NCI-H187 (cell line): ENCODE measurements around the gene MYO1D.

ENCODE experiments used
- DNase-seq, 2 experiments: peaks; one replicate each; lab custom pipeline; 2025; lab: John Stamatoyannopoulos, UW

Gene MYO1D

DNA sequence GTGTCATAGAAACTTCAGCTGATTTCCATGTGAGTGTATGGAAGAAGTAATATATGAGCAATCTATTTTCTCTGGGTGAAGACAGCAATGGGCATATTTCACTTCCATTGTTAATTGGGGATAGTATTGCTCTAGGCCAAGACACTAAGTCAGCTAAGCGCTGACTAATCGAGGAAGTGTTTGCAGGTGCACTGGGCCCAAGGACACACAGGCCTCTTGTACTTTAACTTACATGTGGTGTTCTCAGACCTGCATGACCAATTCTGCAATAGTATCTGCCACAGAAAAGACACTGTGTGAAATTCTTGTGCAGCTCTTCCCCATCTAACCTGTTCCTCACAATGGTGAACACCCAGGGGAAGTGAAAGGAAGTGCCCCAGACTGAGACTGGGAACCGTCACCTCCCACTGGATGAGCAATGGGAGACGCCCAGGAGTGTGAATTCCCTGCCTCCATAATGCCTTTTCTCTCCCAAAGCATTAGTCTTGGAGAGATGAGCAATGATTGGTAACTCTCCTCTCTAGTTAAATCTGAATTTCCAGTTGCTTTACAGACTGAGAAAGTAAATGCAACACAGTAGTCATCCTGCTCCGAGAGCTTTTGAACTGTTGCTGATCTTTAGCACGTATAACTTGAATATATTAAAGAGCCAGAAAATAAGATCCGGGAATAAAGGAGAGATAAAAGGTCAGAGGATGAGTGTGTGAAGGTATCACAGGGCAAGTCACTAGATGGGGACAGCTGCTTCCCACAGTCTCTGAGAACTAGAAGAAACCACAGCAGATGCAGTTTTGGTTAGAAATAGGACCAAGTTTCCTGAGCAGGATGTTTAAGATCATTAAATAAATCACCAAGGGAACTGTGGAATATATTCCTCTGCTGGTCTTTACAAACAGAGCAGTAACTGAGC lies 307.5 kb downstream of the MYO1D start:
- no peak for DNase-seq

GRCh38 chr17:32568705-32569104 lies 308.2 kb downstream of the MYO1D start:
- DNase-seq, result no peak

GRCh38 chr17:32567511-32567910 lies 309.4 kb downstream of the MYO1D start:
- DNase-seq, result no peak

- DNase-seq, result no peak
These were observed 309.8 kb downstream of the MYO1D start for GRCh38 chr17:32567086-32567485.

DNA sequence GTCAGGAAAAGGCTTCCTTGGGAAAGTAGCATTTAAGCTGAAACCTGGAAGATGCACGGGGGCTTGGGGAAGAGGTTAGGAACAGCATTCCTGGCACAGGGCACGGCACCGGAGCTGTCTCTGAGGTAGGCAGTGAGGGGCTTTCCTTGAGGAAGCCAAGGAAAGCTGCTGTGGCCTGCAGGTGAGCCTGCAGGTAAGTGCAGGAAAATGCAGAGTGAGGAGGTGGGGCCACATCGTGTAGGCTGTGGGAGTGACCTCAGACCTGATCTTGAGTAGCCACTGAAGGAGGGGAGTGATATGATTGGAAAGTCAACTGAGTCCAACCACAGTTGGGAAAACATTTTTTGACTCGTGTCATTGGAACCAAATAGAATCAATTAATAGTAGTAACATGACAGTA lies 310.6 kb downstream of the MYO1D start:
- no peak for DNase-seq

DNA sequence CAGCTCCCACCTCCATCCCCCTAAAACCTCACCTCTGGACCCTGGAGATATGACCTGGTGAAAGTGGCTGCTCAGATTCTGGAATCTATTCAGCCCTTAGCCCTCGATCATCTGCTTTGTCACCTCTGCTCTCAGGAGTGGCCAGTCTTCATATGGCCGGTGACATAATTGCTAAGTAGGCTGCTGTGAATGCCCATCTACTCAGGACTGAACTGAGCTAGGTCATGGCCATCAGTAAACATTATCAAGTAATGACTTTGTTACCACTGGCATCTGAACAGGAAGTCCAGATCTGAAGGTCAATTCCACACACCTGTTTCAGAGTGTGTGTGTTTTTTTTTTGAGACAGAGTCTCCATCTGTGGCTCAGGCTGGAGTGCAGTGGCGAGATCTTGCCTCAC lies 311.5 kb downstream of the MYO1D start:
- DNase-seq, result no peak

DNA sequence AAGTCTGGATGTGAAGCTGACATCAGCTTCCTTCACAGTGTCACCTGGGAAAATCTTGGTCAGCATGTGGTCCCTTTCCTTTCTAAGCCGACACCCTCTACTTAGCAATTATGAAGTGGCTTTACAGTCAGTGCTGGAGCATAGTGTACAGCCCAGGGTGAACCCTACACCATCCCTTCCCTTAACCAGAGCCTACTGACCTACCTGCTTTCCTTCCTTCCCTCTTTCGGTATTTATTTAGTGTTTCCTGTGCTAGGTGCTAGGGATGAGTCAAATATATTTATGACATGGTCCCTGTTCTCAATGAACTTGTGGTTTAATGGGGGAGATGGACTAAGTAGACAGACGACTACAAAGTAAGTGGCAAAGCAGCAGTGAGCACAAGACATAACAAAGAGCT lies 312.6 kb downstream of the MYO1D start:
- DNase-seq, result no peak

GRCh38 chr17:32563583-32563982 lies 313.3 kb downstream of the MYO1D start:
- no peak for DNase-seq

DNA sequence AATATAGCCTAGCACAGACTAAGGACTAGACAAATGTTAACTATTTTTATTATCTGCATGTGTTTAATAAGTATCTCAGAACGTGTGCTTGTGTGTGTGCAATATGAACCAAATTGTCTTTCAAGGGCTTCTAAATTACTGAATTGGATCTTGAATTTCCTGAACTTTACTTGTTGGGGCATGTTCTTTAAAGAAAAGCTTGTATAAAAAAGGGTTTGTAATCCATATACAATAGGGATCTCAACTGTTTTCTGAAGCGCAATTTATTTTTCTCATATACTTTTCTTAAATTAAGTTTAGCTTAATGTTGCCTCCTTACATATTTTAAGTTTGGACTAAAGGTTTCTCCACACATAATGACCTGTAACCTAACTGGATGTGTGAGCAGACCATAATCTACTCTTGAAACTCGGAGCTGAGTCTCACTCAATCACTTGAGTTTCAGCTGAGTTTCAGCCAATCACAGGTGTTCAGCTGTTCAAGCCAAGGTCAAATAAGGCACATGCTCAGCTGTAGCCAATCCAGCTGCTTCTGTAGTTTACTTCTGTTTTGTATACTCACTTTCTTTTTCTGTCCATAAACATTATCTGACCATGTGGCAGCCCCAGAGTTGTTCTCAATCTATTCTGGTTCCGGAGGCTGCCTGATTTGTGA lies 317.8 kb downstream of the MYO1D start:
- no peak for DNase-seq

DNA sequence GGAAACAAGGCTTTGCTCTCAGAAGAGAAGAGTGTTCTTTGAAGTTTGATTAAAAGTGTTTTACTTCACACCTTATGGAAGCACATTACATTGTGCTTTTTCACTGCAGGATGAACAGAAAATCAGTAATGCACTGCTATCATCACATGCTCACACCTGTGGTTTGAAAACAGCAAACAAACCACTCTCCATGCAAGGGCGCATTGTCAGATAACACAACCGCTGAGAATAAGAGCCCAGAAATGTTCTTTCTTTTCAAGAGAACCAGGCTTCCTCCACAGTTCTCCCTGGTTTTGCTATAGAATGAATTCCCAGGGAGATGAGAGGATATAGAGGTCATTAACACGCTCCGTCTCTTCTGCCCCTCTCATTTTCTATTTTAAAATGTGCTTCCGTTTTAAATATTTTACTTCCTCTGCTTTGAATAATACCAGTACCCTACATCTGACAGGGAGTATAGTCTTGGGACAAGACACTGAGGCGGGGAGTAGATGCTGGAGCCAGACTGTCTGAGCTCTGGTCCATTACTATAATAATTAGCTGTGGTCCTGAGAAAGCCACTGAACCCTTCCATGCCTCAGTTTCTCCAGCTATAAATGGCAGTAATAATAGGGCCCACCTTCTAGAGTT lies 318.5 kb downstream of the MYO1D start:
- no peak for DNase-seq

DNA sequence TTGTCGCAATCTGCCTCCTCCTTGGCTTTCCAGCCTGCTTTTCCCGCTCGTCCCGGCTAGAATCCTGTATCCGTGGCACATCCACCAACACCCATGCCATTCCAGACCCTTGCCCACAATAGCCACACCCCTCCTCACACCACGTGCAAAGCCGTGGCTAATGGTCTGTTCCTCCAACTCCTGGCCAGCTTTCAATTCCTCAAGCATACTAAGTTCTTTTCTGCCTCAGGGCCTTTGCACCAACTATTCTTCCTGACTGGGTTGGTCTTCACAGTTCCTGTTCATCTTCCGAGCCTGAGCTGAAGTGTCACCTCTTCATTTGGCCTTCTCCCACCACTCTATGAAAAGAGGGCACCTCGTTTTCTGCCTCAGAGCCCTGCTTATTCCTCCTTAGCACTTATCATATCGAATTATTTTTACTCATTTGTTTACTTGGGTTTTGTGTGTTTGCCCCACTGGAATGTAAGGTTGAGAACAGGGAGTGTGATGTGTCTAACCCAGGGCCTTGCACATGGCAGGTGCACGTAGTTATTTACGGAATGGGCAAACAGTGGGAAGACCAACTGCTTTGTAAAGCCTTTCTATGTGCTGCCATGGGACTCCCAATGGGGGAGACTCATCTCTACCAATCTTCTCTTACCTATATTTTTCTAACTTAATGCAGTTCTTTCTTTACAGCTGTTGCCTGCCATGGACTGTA lies 321.2 kb downstream of the MYO1D start:
- DNase-seq, result no peak

DNA sequence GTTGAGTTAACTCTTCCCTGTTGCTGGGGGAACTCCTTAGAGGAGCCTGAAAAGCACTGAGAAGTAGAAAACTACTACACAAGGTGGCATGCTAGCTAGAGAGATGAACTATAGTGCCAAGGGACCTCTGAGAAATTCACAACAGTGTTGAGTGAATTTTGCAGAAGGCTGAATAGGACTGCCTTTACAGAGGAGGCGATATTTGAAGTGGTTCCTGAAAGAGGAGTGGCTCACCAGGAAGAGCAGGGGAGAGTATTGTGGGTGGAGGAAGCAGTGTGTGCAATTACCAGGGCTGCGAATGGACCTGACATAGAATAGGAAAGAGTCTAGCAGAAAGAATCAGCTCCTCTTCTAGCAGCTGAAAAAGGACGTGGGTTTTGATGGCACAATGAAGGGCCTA lies 323.8 kb downstream of the MYO1D start:
- peak in 1 of 2 experiments; percentile 15 for DNase-seq

DNA sequence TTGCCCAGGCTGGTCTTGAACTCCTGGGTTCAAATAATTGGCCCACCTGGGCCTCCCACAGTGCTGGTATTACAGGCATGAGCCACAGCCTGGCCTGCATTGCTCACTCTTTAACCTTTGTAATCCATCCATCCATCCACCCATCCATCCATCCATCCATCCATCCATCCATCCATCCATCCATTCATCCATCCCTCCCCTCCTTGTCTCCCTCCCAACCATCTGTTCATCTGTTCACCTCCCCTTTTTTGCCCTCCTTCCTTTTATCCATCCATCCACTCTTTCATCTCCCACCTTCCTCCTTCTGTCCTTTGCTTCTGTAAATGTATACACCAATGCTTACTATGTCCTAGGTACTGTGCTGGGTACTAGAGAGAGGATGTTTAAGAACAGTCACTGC lies 324.6 kb downstream of the MYO1D start:
- no peak for DNase-seq

- no peak for DNase-seq
These were observed 325.6 kb downstream of the MYO1D start for GRCh38 chr17:32551186-32551955.

DNA sequence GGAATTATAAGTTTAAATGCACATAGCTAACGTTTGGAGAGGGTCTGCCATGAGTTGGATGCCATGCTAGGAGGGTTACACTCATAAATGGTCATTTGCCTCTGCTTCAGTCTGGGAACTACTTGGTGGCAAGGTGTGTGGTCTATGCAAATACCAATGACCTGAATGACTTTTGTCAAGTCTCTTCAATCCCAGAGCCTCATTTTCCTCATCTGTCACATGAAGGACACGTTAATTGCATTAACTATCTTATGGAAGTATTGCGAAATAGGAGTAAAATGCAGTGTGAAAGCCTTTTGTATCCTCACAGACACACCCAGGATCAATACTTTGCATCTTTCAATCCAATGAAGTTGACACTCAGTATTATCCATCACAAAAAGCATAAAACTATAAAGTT lies 327.4 kb downstream of the MYO1D start:
- DNase-seq, result no peak

- DNase-seq, result no peak
These were observed 330.9 kb downstream of the MYO1D start for GRCh38 chr17:32546031-32546444.

GRCh38 chr17:32542186-32542585 lies 334.7 kb downstream of the MYO1D start:
- DNase-seq, result no peak

- DNase-seq, result no peak
These were observed 335.3 kb downstream of the MYO1D start for GRCh38 chr17:32541640-32542039.

- no peak for DNase-seq
These were observed 339.9 kb downstream of the MYO1D start for GRCh38 chr17:32536736-32537643.

- no peak for DNase-seq
These were observed 343.6 kb downstream of the MYO1D start for GRCh38 chr17:32533296-32533695.
